SK-N-SH treated with all-trans-retinoic acid at 6 μM for 48 hours (cell line): Measurements from ENCODE around the gene TBX10.

Source experiments
- ATAC-seq: fragments of 200-7000 bp; cut with Tn5 transposase; 3 replicates; pipeline ENCODE4 v1.9.1; 2020; ENCODE audit warnings: mild to moderate bottlenecking, moderate library complexity
- ARNTL ChIP-seq: fragments of 450-650 bp; formaldehyde crosslinking; IDR thresholded peaks from 2 replicates; pipeline ENCODE4 v1.5.0; 2020; ENCODE audit warnings: low read depth, mild to moderate bottlenecking, moderate library complexity, borderline replicate concordance
- CSDC2 ChIP-seq: fragments of 250-450 bp; sonication (Bioruptor Pico); IDR thresholded peaks from 2 replicates; pipeline ENCODE4 v1.5.0; 2020; ENCODE audit warnings: mild to moderate bottlenecking, moderate library complexity
- CSRNP3 ChIP-seq: fragments of 250-450 bp; sonication (Bioruptor Pico); IDR thresholded peaks from 2 replicates; pipeline ENCODE4 v1.5.1; 2021; ENCODE audit warnings: mild to moderate bottlenecking, moderate library complexity
- ESRRG ChIP-seq: fragments of 250-450 bp; sonication (Bioruptor Pico); IDR thresholded peaks from 2 replicates; pipeline ENCODE4 v1.6.1; 2021; ENCODE audit warnings: mild to moderate bottlenecking
- ISL1 ChIP-seq: fragments of 250-450 bp; sonication (Bioruptor Pico); IDR thresholded peaks from 2 replicates; pipeline ENCODE4 v2.1.2; 2022; ENCODE audit warnings: mild to moderate bottlenecking, moderate library complexity
- OSR1 ChIP-seq: fragments of 250-450 bp; sonication (Bioruptor Pico); IDR thresholded peaks from 2 replicates; pipeline ENCODE4 v1.8.0; 2022; ENCODE audit warnings: moderate library complexity, mild to moderate bottlenecking, inconsistent platforms
- PPARA ChIP-seq: fragments of 250-450 bp; sonication (Bioruptor Pico); IDR thresholded peaks from 2 replicates; pipeline ENCODE4 v1.5.0; 2020; ENCODE audit warnings: mild to moderate bottlenecking, borderline replicate concordance
- RARB ChIP-seq: fragments of 250-450 bp; sonication (Bioruptor Pico); IDR thresholded peaks from 2 replicates; pipeline ENCODE4 v1.8.0; 2021; ENCODE audit warnings: mild to moderate bottlenecking, moderate library complexity
- TCF4 ChIP-seq: fragments of 250-450 bp; sonication (Bioruptor Pico); IDR thresholded peaks from 2 replicates; pipeline ENCODE4 v1.8.0; 2021; ENCODE audit warnings: mild to moderate bottlenecking, moderate library complexity, borderline replicate concordance
- TOX ChIP-seq: fragments of 250-450 bp; sonication (Bioruptor Pico); IDR thresholded peaks from 2 replicates; pipeline ENCODE4 v1.8.0; 2021; ENCODE audit warnings: mild to moderate bottlenecking, moderate library complexity, borderline replicate concordance
- TSHZ2 ChIP-seq: fragments of 250-450 bp; sonication (Bioruptor Pico); IDR thresholded peaks from 2 replicates; pipeline ENCODE4 v1.5.0; 2020; ENCODE audit warnings: mild to moderate bottlenecking, moderate library complexity
- ZNF565 ChIP-seq: fragments of 450-650 bp; formaldehyde crosslinking; conservative IDR thresholded peaks from 2 replicates; pipeline ENCODE4 v1.5.0; 2020; ENCODE audit warnings: low read depth, mild to moderate bottlenecking, moderate library complexity
- ZNF70 ChIP-seq: fragments of 450-650 bp; formaldehyde crosslinking; IDR thresholded peaks from 2 replicates; pipeline ENCODE4 v1.5.0; 2020; ENCODE audit warnings: mild to moderate bottlenecking, moderate library complexity
- ZNF8 ChIP-seq: fragments of 450-650 bp; formaldehyde crosslinking; IDR thresholded peaks from 2 replicates; pipeline ENCODE4 v1.5.0; 2020; ENCODE audit warnings: mild to moderate bottlenecking, moderate library complexity
- TF ChIP-seq, protein P1 (sequence below): fragments of 250-450 bp; sonication (Bioruptor Pico); IDR thresholded peaks from 2 replicates; pipeline ENCODE4 v1.8.0; 2020; ENCODE audit warnings: mild to moderate bottlenecking, moderate library complexity, borderline replicate concordance
- TF ChIP-seq, protein P2 (sequence below): fragments of 250-450 bp; sonication (Bioruptor Pico); IDR thresholded peaks from 2 replicates; pipeline ENCODE4 v1.8.0; 2021; ENCODE audit warnings: low read depth, mild to moderate bottlenecking, moderate library complexity, borderline replicate concordance

The TBX10 gene

GRCh38 chr11:67628710-67629385 lies 10.7 kb downstream of the TBX10 start (continued):
- TF ChIP-seq TSHZ2 (CRISPR knock-in tag) (no peak), TOX (CRISPR knock-in tag) (no peak), ZNF565 (CRISPR knock-in tag) (no peak)
- TF ChIP-seq, protein P1, sequence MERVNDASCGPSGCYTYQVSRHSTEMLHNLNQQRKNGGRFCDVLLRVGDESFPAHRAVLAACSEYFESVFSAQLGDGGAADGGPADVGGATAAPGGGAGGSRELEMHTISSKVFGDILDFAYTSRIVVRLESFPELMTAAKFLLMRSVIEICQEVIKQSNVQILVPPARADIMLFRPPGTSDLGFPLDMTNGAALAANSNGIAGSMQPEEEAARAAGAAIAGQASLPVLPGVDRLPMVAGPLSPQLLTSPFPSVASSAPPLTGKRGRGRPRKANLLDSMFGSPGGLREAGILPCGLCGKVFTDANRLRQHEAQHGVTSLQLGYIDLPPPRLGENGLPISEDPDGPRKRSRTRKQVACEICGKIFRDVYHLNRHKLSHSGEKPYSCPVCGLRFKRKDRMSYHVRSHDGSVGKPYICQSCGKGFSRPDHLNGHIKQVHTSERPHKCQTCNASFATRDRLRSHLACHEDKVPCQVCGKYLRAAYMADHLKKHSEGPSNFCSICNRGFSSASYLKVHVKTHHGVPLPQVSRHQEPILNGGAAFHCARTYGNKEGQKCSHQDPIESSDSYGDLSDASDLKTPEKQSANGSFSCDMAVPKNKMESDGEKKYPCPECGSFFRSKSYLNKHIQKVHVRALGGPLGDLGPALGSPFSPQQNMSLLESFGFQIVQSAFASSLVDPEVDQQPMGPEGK (CRISPR knock-in tag): no peak

- ATAC-seq: no peak
- no peak for TF ChIP-seq RARB (CRISPR knock-in tag)
- no peak for TF ChIP-seq TCF4 (CRISPR knock-in tag)
- TF ChIP-seq, protein P1 (CRISPR knock-in tag): no peak
- TF ChIP-seq PPARA (CRISPR knock-in tag): no peak
- no peak for TF ChIP-seq CSRNP3 (CRISPR knock-in tag)
- TF ChIP-seq ZNF70 (CRISPR knock-in tag): no peak
- TF ChIP-seq ZNF8: no peak
- TF ChIP-seq OSR1 (CRISPR knock-in tag): no peak
- TF ChIP-seq ARNTL (CRISPR knock-in tag): no peak
- TF ChIP-seq CSDC2 (CRISPR knock-in tag): no peak
- TF ChIP-seq TSHZ2 (CRISPR knock-in tag): no peak
- TF ChIP-seq, protein P2, sequence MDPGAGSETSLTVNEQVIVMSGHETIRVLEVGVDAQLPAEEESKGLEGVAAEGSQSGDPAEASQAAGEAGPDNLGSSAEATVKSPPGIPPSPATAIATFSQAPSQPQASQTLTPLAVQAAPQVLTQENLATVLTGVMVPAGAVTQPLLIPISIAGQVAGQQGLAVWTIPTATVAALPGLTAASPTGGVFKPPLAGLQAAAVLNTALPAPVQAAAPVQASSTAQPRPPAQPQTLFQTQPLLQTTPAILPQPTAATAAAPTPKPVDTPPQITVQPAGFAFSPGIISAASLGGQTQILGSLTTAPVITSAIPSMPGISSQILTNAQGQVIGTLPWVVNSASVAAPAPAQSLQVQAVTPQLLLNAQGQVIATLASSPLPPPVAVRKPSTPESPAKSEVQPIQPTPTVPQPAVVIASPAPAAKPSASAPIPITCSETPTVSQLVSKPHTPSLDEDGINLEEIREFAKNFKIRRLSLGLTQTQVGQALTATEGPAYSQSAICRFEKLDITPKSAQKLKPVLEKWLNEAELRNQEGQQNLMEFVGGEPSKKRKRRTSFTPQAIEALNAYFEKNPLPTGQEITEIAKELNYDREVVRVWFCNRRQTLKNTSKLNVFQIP (CRISPR knock-in tag): no peak
- no peak for TF ChIP-seq ESRRG (CRISPR knock-in tag)
- TF ChIP-seq TOX (CRISPR knock-in tag): no peak
- TF ChIP-seq ISL1 (CRISPR knock-in tag): no peak
- TF ChIP-seq, all 23 proteins: peak for 0
Measured at GRCh38 chr11:67627812-67628624, 11.5 kb downstream of the TBX10 start.
